ENCODE data around the gene PDCD2.

DNA sequence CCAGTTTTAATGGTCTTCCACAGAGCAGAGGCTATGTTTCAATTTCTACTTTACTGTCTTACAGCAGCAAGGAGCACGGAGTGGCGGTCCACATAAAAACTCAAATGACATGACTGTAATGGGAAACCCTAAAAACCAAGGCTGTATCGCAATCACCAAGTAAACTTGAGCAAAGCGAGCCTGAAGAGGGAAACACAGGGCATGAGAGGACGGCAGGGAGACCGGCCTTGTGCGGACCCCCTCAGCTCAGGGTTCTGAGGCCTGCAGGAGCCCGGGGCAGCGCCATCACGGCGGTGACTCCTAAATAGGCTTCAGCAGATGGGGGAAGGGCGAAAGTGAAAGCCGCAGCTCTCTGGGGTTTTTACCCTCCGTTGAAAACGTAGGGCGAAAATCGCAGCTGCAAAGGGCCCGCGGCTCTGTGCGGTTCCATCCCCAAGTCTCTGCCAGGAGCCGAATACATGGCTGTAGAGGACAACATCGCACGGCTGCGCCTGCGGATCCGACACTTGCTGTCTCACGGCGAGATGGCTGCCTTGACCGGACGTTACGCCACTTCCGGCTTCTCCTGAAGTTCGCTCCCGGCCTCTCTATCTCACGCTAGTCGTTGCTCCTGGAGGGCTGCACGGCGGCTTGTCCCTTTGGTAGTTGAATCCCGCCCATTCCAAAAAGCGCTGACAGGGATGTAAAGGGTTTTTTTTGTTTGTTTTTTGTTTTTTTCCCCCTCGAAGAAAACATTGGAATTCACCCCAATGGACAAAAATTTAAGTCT lies 31.5 kb downstream of the PDCD2 start, which contains the start of gene PSMB1:
- TF ChIP-seq EZH2 (IDR thresholded peaks at IDR 0.05; ENCODE audit: low read length, missing control alignments): no peak
- TF ChIP-seq, protein P1, sequence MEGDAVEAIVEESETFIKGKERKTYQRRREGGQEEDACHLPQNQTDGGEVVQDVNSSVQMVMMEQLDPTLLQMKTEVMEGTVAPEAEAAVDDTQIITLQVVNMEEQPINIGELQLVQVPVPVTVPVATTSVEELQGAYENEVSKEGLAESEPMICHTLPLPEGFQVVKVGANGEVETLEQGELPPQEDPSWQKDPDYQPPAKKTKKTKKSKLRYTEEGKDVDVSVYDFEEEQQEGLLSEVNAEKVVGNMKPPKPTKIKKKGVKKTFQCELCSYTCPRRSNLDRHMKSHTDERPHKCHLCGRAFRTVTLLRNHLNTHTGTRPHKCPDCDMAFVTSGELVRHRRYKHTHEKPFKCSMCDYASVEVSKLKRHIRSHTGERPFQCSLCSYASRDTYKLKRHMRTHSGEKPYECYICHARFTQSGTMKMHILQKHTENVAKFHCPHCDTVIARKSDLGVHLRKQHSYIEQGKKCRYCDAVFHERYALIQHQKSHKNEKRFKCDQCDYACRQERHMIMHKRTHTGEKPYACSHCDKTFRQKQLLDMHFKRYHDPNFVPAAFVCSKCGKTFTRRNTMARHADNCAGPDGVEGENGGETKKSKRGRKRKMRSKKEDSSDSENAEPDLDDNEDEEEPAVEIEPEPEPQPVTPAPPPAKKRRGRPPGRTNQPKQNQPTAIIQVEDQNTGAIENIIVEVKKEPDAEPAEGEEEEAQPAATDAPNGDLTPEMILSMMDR (conservative IDR thresholded peaks at IDR 0.05 in 1 of 2, IDR thresholded peaks at IDR 0.05 in 1 of 2; ENCODE audit: low read depth in 1 of 2, low read length in 2 of 2): no peak

Measured in fibroblast of lung (primary cell).